ENCODE measurements around the gene OCIAD2. TPM values are rescaled to one million over a fixed set of nuclear protein-coding genes. Genes with fewer than 3 reads are reported as not detected.

Gene OCIAD2
- total and polyA plus RNA-seq, 2 donors (not counting 1 experiment from before 2014, with no cell fraction given) = 20.3 to 34.0 TPM

DNA sequence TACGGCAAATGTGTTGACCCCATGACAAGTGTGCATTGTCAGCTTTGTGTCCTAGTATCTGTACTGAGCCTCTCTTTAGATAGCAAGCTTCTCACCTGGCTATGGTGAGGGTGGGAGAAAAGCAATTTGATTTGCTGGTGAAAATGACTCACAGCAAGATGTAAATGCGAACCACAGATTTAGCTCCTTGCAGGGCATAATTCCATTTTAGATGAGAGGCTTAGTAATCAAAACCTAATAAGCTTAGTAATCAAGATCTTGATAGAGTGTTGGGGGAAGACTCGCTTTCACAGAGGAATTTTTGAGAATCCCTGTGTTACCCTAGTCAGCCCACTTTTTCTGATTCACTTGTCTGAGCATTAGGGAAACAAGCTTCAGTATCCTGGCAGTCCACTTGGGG, 7.7 kb upstream of the OCIAD2 start:
- Histone ChIP-seq H3K9me3 (ENCODE audit: control insufficient read depth, insufficient read depth, low read depth, low read length) (no peaks in the 10 kb centered on the region), H3K4me3 (replicated peaks in 1 of 4; ENCODE audit: control extremely low read depth in 1 of 4, insufficient read depth in 1 of 4, low read depth in 3 of 4, low read length in 4 of 4) (no peak overlapping the region), H3K36me3 (ENCODE audit: control insufficient read depth, insufficient read depth, low read length) (no peaks in the 10 kb centered on the region), H3K4me2 (ENCODE audit: extremely low read depth, insufficient read depth, low read length) (no peak overlapping the region), H3K27me3 (ENCODE audit: control insufficient read depth, insufficient read depth, low read length) (no peaks in the 10 kb centered on the region), H3K4me1 (ENCODE audit: control insufficient read depth, extremely low read depth, insufficient read depth, low read length) (peaks cover 3% of the 10 kb centered on the region), H3K9ac (ENCODE audit: insufficient read depth, low read length) (no peak overlapping the region), H2AFZ (ENCODE audit: low read length) (no peak overlapping the region), H3K79me2 (ENCODE audit: control insufficient read depth, insufficient read depth, low read length) (no peaks in the 10 kb centered on the region), H4K20me1 (ENCODE audit: control insufficient read depth, extremely low read depth, insufficient read depth, low read length) (no peaks in the 10 kb centered on the region), H3K27ac (ENCODE audit: insufficient read depth, low read length) (no peak overlapping the region)
- peak in 1 of 2 donors; percentile 86 for DNase-seq (ENCODE audit: low read depth in 2 of 2)
- TF ChIP-seq EZH2 (IDR thresholded peaks at IDR 0.05; ENCODE audit: low read length, missing control alignments) (no peak), CTCF (conservative IDR thresholded peaks at IDR 0.05 in 1 of 2, IDR thresholded peaks at IDR 0.05 in 1 of 2; ENCODE audit: low read depth in 1 of 2, low read length in 2 of 2) (no peak)

DNA sequence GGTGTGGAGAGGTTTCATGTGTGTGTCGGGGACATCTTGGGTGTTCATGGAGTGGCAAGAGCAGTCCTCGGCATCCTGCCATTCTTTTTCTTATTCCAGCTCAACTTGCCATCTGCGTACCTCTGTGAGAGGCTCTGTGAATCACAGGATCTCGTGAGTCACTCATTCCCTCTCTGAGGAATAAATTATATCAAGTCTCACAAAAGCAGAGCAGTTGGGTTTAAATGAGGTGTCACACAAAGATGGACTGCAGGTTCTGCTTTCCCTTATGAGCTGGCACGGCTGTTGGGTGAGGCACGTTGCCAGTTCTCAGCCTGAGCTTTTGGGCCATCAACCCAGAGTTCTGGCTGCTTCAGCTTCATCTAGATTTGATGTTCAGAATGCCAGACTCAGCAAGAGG, 6.8 kb upstream of the OCIAD2 start:
- H3K9me3 ChIP-seq (ENCODE audit: control insufficient read depth, insufficient read depth, low read depth, low read length) = no peaks in the 10 kb centered on the region
- no peak overlapping the region for H3K9ac ChIP-seq (ENCODE audit: insufficient read depth, low read length)
- peaks cover 5% of the 10 kb centered on the region for H3K4me1 ChIP-seq (ENCODE audit: control insufficient read depth, extremely low read depth, insufficient read depth, low read length)
- no peak overlapping the region for H2AFZ ChIP-seq (ENCODE audit: low read length)
- H4K20me1 ChIP-seq (ENCODE audit: control insufficient read depth, extremely low read depth, insufficient read depth, low read length) = no peaks in the 10 kb centered on the region
- H3K36me3 ChIP-seq (ENCODE audit: control insufficient read depth, insufficient read depth, low read length) = no peaks in the 10 kb centered on the region
- H3K4me3 ChIP-seq (replicated peaks in 1 of 4; ENCODE audit: control extremely low read depth in 1 of 4, insufficient read depth in 1 of 4, low read depth in 3 of 4, low read length in 4 of 4) = no peak overlapping the region
- no peaks in the 10 kb centered on the region for H3K79me2 ChIP-seq (ENCODE audit: control insufficient read depth, insufficient read depth, low read length)
- H3K4me2 ChIP-seq (ENCODE audit: extremely low read depth, insufficient read depth, low read length) = peak overlapping the region; percentile 35
- TF ChIP-seq CTCF (conservative IDR thresholded peaks at IDR 0.05 in 1 of 2, IDR thresholded peaks at IDR 0.05 in 1 of 2; ENCODE audit: low read depth in 1 of 2, low read length in 2 of 2) (no peak), EZH2 (IDR thresholded peaks at IDR 0.05; ENCODE audit: low read length, missing control alignments) (no peak)
- DNase-seq (ENCODE audit: low read depth in 2 of 2) = peak; percentile 85 to 97
- no peak overlapping the region for H3K27ac ChIP-seq (ENCODE audit: insufficient read depth, low read length)
- no peaks in the 10 kb centered on the region for H3K27me3 ChIP-seq (ENCODE audit: control insufficient read depth, insufficient read depth, low read length)

- H3K27ac ChIP-seq (ENCODE audit: insufficient read depth, low read length) = no peak overlapping the region
- no peaks in the 10 kb centered on the region for H3K36me3 ChIP-seq (ENCODE audit: control insufficient read depth, insufficient read depth, low read length)
- H4K20me1 ChIP-seq (ENCODE audit: control insufficient read depth, extremely low read depth, insufficient read depth, low read length) = no peaks in the 10 kb centered on the region
- H3K79me2 ChIP-seq (ENCODE audit: control insufficient read depth, insufficient read depth, low read length) = no peaks in the 10 kb centered on the region
- H3K4me2 ChIP-seq (ENCODE audit: extremely low read depth, insufficient read depth, low read length) = no peak overlapping the region
- no peak for DNase-seq (ENCODE audit: low read depth in 2 of 2)
- no peak overlapping the region for H3K9ac ChIP-seq (ENCODE audit: insufficient read depth, low read length)
- TF ChIP-seq EZH2 (IDR thresholded peaks at IDR 0.05; ENCODE audit: low read length, missing control alignments) (no peak), CTCF (conservative IDR thresholded peaks at IDR 0.05 in 1 of 2, IDR thresholded peaks at IDR 0.05 in 1 of 2; ENCODE audit: low read depth in 1 of 2, low read length in 2 of 2) (no peak)
- no peaks in the 10 kb centered on the region for H3K9me3 ChIP-seq (ENCODE audit: control insufficient read depth, insufficient read depth, low read depth, low read length)
- no peaks in the 10 kb centered on the region for H3K27me3 ChIP-seq (ENCODE audit: control insufficient read depth, insufficient read depth, low read length)
- H2AFZ ChIP-seq (ENCODE audit: low read length) = no peak overlapping the region
- peaks cover 5% of the 10 kb centered on the region for H3K4me1 ChIP-seq (ENCODE audit: control insufficient read depth, extremely low read depth, insufficient read depth, low read length)
- no peak overlapping the region for H3K4me3 ChIP-seq (replicated peaks in 1 of 4; ENCODE audit: control extremely low read depth in 1 of 4, insufficient read depth in 1 of 4, low read depth in 3 of 4, low read length in 4 of 4)
Measured at GRCh38 chr4:48912349-48912748, 5.8 kb upstream of the OCIAD2 start.

Measured in fibroblast of lung (primary cell).